Fibroblast of peridontal ligament (primary cell): ENCODE data around the gene ACTBL2.
A peak's percentile ranks its signal among the peaks of the same experiment; 100 is the strongest.

Experiments used
- DNase-seq: peaks from one replicate; pipeline ENCODE4 v3.0.0-alpha.2; 2010; ENCODE audit errors: extremely low read depth

The ACTBL2 gene

DNA sequence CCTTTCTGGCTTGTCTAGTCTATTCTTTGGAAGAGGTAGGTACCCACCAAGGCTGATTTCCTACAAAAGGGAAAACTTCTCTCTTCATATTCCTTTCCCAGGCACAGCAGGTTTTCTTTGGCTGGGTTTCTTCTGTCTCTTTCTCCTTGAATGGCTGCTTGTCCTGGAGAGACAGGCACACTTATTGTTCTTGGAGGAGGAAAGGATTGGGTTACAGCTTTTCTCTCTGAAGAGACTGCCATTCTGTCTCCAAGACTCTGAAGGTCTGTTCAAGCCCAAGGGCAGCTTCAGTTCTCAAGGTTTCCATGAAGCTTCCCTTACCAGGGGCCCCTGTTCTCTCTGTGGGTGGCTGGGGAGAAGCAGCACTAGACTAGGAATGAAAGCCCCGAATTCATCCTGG, 33.9 kb downstream of the ACTBL2 start:
- no peak for DNase-seq

DNA sequence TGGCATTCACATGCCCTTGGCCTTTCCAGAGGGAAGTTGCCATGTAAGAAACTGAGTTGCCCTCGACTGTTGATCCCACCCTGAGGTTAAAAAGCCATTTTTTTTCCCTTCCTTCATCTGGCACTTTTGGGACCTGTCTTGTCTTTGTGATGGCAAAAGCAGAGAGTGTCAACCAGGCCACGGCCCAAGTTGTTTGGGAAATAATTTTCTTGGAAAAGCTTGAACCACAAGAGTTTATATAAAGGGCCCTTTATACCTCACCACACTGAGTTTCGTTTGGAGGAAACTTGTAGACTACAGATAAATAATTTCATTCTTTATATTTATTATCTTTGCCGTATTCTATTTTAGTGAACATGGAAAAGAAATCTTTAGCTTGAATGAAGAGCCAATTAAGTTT, 34.3 kb downstream of the ACTBL2 start:
- peak; percentile 35 for DNase-seq

DNA sequence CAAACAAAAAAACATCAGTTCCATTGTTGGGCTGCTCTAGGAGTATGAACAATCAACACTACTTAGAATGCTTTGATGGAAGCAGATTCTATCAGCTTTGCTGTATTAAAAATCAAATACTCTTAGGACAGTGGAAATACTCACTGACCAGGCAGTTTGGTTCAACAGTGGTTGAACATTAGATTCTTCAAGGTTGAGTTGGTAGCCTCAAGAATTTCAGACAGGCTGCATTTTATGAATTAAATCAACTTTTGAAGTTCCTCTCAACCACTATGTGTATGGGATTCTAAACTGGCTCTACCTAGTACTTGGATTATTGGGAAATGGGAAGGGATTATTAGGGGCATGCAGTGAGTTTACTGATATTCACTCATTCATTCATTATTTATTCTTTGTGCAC, 35.0 kb downstream of the ACTBL2 start:
- peak; percentile 61 for DNase-seq

DNA sequence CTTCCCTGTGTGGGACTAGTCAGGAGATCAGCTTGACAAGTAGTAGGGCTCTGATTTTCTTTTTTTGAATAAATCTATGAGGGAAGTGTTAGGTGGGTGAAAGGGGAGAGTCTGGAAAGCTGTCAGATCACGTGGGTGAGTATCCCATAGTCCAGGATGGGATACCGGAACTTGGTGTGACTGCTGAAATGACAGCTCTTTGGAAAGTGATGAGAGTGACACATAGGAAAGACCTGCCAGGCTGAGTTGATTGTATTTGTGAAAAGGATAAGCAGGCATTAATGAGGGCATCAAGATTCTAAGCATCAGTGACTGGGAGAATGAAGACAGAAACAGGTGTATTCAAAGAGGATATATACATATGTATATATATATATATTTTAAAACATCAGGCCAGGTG, 35.6 kb downstream of the ACTBL2 start:
- no peak for DNase-seq

GRCh38 chr5:57445705-57446037, 36.9 kb downstream of the ACTBL2 start:
- no peak for DNase-seq

DNA sequence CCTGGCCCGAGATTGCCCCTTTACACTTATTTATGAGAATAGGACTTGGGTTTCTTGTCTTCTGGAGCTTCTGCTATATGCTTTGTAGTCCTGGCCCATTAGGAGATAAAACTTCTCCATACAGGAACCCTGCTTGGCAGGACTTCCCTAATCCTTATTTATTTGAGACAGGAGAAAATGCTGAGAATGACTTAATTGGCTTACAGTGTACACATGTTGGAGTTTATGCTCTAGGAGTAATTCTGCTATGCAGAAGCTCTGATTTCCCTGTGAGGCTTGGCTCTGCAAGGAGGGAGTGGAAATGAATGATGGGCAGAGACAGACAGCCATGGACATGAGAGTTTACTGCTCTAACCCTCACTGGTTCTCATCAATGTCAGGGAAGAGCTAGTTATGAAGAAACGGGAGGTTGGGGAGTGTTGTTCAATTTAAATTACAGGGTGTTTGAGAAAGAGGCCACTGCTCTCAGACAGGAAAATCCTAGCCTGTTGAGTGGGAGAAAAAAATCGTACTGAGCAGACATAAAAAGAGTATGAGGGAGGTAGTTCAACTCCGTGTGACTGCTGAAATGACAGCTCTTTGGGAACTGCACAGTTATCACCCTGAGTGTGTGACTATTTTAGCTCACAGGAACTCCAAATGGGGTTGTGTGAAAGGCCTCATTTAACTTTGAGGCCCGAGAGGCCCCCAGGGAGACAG, 37.5 kb downstream of the ACTBL2 start:
- no peak for DNase-seq

DNA sequence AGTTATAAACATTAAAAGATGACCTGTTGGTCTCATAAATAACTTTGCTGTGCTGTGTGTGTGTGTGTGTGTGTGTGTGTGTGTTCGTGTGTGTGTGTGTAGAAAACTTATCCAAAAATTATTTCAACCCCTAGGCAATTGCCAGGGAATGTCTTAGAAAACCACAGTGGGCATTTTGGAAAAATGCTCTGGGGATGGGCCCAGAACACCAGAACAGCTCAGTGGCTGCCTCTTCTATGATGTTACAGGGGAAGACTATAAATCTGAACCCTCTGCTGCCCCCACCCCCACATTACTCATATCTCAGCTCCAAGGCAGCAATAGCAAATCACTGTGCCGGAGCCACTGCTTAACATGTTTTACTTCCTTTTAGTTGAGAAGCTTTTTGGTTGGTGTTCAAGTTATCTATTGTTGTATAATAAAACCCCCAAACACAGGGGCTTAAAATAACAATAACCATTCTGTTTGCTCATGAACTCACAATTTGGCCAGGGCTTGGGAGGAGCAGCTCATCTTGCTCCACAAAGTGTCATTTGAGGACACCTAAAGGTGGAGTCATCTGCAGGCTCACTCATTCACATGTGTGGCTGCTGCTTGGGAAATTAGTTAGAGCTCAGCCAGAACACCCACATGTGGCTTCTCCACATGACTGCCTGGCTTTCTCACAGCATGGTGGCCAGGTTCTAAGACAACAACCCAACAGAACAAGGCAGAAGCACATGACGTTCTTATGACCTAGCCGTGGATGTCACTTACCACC, 40.4 kb downstream of the ACTBL2 start:
- DNase-seq, result peak; percentile 94

DNA sequence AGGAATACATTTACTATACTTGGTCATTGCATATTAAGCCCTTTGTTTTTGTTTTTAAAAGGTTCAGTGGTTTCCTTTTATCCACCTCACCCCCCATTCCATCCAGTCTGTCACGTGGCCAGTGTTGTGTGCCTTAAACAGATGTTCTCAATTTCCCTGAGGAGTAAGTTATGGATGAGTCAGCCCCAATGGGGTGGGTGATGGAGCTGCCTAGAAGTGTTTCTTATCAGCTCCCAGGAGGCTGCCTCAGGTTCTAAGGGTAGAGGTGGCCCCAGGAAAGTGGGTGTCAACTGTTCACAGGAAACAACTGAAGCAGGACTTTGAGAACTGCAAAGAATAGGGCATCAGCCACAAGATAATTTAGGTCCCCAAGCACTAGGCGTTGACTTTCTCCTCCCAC, 41.1 kb downstream of the ACTBL2 start:
- peak; percentile 91 for DNase-seq

DNA sequence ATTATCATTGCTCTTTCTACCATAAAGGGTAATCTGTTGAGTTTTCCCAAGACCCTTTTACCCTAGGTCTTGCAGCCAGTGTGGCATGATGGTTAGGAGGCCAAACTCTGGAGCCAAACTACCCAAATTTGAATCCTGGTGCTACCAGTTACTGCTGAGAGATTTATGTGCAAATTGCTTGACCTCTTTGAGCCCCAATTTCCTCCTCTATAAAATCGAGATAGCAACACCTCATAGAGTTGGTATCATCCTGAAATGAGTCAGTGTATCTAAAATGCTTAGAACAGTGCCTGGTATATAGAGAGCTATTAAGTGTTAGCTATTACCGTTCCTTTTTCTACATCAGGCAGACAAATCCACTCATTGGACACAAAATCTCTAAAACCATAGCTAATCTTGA, 43.0 kb downstream of the ACTBL2 start:
- no peak for DNase-seq

DNA sequence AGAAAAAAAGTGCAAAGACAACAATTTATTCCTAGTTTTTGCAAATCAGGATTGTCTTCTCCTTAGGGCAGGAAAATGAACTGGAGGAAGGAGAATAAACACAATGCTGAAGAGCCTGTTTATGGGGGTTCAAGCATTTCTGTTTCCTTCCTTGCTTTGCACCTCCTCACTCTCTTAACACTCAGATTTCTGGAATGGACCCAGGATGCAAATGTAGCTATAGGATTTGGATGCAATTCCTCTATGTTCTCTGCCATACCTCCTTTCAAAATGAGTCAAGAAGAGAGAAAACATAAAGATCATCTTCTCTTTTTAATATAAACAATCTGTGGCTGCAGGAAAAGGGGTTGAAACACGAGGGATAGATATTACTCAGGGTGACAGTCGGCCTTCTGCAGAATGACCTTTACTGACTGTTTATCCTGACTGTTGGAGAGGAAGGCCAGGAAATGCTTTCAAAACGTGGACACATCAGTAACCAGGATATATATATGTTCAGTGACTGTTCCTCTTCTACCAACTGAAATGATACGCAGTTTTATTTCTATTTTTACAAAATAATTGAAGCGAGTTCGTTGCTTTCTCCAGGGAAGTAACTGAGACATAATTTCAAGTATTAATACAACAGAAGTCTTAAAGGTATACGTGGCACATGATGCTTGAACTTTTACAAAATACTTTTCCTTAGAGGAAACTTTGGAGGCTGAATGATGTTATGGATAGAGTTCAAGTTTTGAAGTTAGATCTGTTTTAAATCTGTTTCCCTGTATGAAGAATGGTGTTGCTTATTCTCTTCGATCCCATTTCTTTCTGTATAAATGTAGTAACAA, 44.4 kb downstream of the ACTBL2 start:
- no peak for DNase-seq

DNA sequence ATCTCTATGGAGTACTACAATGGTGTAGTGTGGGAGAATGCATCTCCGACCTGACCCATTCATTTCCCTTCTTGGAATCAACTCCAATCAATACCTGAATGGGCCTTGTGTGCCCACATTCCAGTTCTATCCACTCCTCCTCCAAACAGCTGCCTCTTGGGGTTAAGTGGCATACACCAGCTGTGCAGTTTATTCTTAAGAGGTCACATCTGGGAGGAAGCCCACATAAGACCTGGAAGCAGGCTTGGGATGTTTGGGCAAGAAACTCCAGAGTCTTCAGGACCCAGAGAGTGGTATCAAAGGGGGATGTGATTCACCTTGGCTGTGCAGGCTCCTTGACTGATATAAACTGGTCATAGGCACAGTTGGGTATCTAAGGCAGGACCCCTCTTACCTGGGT, 46.0 kb downstream of the ACTBL2 start:
- no peak for DNase-seq

DNA sequence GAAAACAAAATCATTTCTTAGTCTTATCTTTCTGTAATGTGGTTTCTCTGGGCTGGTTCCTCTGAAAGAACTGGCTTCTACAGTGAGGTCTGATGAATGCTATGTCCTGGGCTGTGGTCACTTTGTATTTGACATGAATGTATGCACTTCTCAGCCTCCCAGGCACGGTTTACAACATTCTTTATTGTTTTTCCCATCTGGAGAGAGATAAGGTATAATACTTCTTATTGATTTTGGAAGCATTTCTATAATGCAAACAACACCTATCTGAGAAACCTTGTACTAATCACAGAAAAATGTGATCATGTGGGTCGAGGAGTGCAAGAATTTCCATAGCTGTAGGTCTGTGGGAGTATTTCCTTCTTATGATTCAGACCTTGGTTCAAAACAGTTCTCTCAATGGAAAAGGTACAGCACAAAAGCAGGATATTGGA, 46.9 kb downstream of the ACTBL2 start:
- no peak for DNase-seq

GRCh38 chr5:57434683-57435082, 47.9 kb downstream of the ACTBL2 start:
- DNase-seq, result no peak

GRCh38 chr5:57434227-57434640, 48.4 kb downstream of the ACTBL2 start:
- no peak for DNase-seq

DNA sequence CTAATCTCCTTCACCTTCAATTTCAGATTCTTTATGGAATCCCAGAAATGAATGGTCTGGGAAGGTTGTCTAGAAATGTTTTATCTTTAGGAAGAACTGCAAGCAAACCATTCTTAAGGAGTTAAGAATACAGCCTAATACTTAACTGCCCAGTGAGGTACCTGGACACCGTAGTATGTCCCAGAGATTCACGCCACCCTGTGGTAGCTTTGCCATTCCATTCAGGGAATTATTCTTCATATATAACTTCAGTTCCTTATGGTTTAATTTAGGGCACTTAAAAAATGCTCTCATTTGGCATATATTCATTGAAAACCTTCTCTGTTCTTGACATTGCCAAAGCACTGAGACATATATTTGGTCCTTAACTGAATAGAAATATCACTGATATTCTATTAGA, 49.7 kb downstream of the ACTBL2 start:
- no peak for DNase-seq

DNA sequence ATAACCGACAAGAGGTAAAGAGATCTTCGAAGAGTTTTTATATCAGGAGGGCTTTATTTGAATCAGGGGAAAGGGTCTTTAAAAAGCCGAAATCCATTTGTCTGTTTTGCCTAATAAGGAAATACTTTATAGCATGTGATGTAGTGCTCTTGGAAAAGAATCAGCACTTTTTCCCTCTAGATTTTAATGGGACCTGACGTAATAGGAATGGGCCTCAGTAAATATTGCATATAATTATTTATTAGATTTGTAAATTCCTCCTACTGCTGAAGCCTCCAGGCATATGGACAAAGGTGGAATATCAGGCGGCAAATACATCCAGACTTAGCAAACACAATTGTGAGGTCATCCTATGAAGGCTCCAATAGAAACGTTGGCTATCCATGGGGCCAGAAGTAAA, 50.9 kb downstream of the ACTBL2 start:
- no peak for DNase-seq
